Adrenal gland (tissue), 12 donors: ENCODE data around the gene CASKIN2. TPM values are rescaled to one million over a fixed set of nuclear protein-coding genes. Genes with fewer than 3 reads are reported as not detected.

Source experiments
- DNase-seq, 7 donors: peaks; one replicate each; pipeline ENCODE4 v3.0.0-alpha.2; 2019 to 2020
- H3K27ac ChIP-seq, 5 donors: fragments of 200-600 bp; sonication (generic) in 4 of 5; 1 replicate in 3 of 5; 2 replicates in 2 of 5; pipeline versions ENCODE4 v1.5.1 to v1.8.0; 2016 to 2020; ENCODE audit warnings: mild to moderate bottlenecking in 1 of 5
- H3K27me3 ChIP-seq: fragments of 200-600 bp; 2 replicates; pipeline ENCODE4 v1.8.0; 2021
- H3K36me3 ChIP-seq, 2 donors: fragments of 200-600 bp; replicated peaks in 1 of 2; 1 replicate in 1 of 2; 2 replicates in 1 of 2; pipeline versions ENCODE4 v1.5.1 to v1.8.0; 2018 to 2022
- H3K4me1 ChIP-seq, 2 donors: fragments of 200-600 bp; replicated peaks in 1 of 2; 1 replicate in 1 of 2; 2 replicates in 1 of 2; pipeline versions ENCODE4 v1.5.1 to v1.8.0; 2018 to 2021
- H3K4me3 ChIP-seq, 4 donors: fragments of 200-600 bp; sonication (generic) in 3 of 4; one replicate each; pipeline ENCODE4 v1.5.1; 2016 to 2018
- H3K9me3 ChIP-seq, 3 donors: fragments of 200-600 bp; sonication (generic) in 1 of 3; replicated peaks in 1 of 3; 1 replicate in 2 of 3; 2 replicates in 1 of 3; pipeline versions ENCODE4 v1.5.1 to v1.8.0; 2016 to 2021
- CTCF ChIP-seq, 6 experiments: fragments of 450-650 bp in 4 of 6; fragments of 200-600 bp in 2 of 6; sonication (generic) in 1 of 6; IDR thresholded peaks; 1 replicate in 5 of 6; 2 replicates in 1 of 6; pipeline versions ENCODE4 v1.5.1 to v1.8.0; 2016 to 2021; ENCODE audit warnings: antibody characterized with exemption in 6 of 6, mild to moderate bottlenecking in 2 of 6, moderate library complexity in 1 of 6
- POLR2A ChIP-seq, 2 donors: fragments of 450-650 bp; IDR thresholded peaks; one replicate each; pipeline ENCODE4 v1.6.1; 2017; ENCODE audit warnings: antibody characterized with exemption in 2 of 2, mild to moderate bottlenecking in 2 of 2, moderate library complexity in 1 of 2
- WGBS, 4 donors: extraction: QIAGEN DNeasy Blood & Tissue Kit in 2 of 4; methylation state at CpG; one replicate each; pipeline versions ENCODE4 v1.1.5 to v1.1.7; 2013 to 2017; 5-methylcytosine and 5-hydroxymethylcytosine counted together
- intact Hi-C, 2 donors: fragments of 100-400 bp; cut with DNase I; formaldehyde crosslinking; loops; one replicate each; pipeline versions ENCODE4 v1.14.1 to v1.15.0; 2022 to 2023
- polyA plus RNA-seq, 3 donors: library from polyadenylated mRNA; stranded (reverse); fragments of 200-250 nt in 2 of 3; fragments of 350-450 nt in 1 of 3; fragmentation: Illumina TruSeq in 1 of 3; extraction: RNeasy Lipid Tissue Mini Kit (QIAGEN cat#74804) in 1 of 3; gene quantifications; one replicate each; pipeline ENCODE4 v1.2.3, GENCODE V29; 2013 to 2014
- total RNA-seq, 9 donors: library from RNA; depleted of rRNA in 4 of 9; stranded (reverse); fragments of >200 nt in 4 of 9; fragments of 120-200 nt in 1 of 9; fragmentation: NEBNext Ultra II Directional in 1 of 9; extraction: Animal tissue kit (Norgen Biotek cat#: 25700) in 1 of 9; gene quantifications; one replicate each; pipeline versions ENCODE4 v1.1.0 to v1.2.4, GENCODE V29; 2013 to 2023
- donor health status: healthy with polysubstance abuse.
- donor health status: Bipolar disorder and iron deficiency.
- donor health status: DM: yes; HTN: yes; CAD: no.
- donor health status: DM: no; HTN: no; CAD: no.
- donor health status: DM: no; HTN: no; CAD: no.
- donor health status: DM: yes; HTN: yes; CAD: no.

Gene CASKIN2
- total and polyA plus RNA-seq, 12 donors: 10.1 to 90.8 (median 35.3) TPM

- no peak for TF ChIP-seq POLR2A (IDR thresholded peaks at IDR 0.05)
- no peak for TF ChIP-seq CTCF (IDR thresholded peaks at IDR 0.05)
- Histone ChIP-seq H3K4me1 (no peaks in the 10 kb centered on the region), H3K27ac (no peak overlapping the region), H3K36me3 (no peaks in the 10 kb centered on the region), H3K4me3 (no peak overlapping the region), H3K27me3 (no peaks in the 10 kb centered on the region), H3K9me3 (no peaks in the 10 kb centered on the region)
- intact Hi-C loops: no loop called here
- no peak for DNase-seq
- WGBS, 4 donors: 84 to 90% (median 86%) methylated on average over 4 of the region's 4 CpGs; no CpG with 5 or more reads in 1 of the 4 donors
Observed at GRCh38 chr17:75550139-75550465, 34.8 kb upstream of the CASKIN2 start.

- TF ChIP-seq POLR2A (IDR thresholded peaks at IDR 0.05): no peak
- no peak for TF ChIP-seq CTCF (IDR thresholded peaks at IDR 0.05)
- H3K36me3 ChIP-seq: no peaks in the 10 kb centered on the region
- H3K4me1 ChIP-seq: no peaks in the 10 kb centered on the region
- no peaks in the 10 kb centered on the region for H3K27me3 ChIP-seq
- intact Hi-C loops: no loop called here
- H3K9me3 ChIP-seq: no peaks in the 10 kb centered on the region
- 73 to 87% (median 86%) methylated on average over 5 to 22 of the region's 22 CpGs for WGBS, 4 donors
- no peak overlapping the region for H3K4me3 ChIP-seq
- no peak for DNase-seq
- no peak overlapping the region for H3K27ac ChIP-seq
Observed at GRCh38 chr17:75549246-75550138, 34.2 kb upstream of the CASKIN2 start.

- Histone ChIP-seq H3K4me3 (no peak overlapping the region), H3K36me3 (no peaks in the 10 kb centered on the region), H3K27me3 (no peaks in the 10 kb centered on the region), H3K9me3 (no peaks in the 10 kb centered on the region), H3K27ac (no peak overlapping the region), H3K4me1 (no peaks in the 10 kb centered on the region)
- DNase-seq: no peak
- intact Hi-C loops: no loop called here
- WGBS, 4 donors: 87 to 90% (median 89%) methylated on average over 5 of the region's 5 CpGs
- no peak for TF ChIP-seq CTCF (IDR thresholded peaks at IDR 0.05)
- TF ChIP-seq POLR2A (IDR thresholded peaks at IDR 0.05): no peak
Observed at GRCh38 chr17:75548813-75549212, 33.5 kb upstream of the CASKIN2 start.

- H3K9me3 ChIP-seq: no peaks in the 10 kb centered on the region
- no peaks in the 10 kb centered on the region for H3K27me3 ChIP-seq
- WGBS, 4 donors: 93 to 95% (median 94%) methylated on average over 6 to 9 of the region's 9 CpGs
- H3K4me3 ChIP-seq: no peak overlapping the region
- intact Hi-C loops: no loop called here
- H3K4me1 ChIP-seq: no peaks in the 10 kb centered on the region
- H3K27ac ChIP-seq: no peak overlapping the region
- TF ChIP-seq POLR2A (IDR thresholded peaks at IDR 0.05): no peak
- TF ChIP-seq CTCF (IDR thresholded peaks at IDR 0.05): no peak
- no peak for DNase-seq
- H3K36me3 ChIP-seq: no peaks in the 10 kb centered on the region
Observed at GRCh38 chr17:75547091-75547490, 31.8 kb upstream of the CASKIN2 start.
